A549 (cell line): Measurements from ENCODE around the gene NME7. TPM values are rescaled to one million over a fixed set of nuclear protein-coding genes. Genes with fewer than 3 reads are reported as not detected.

Experiments used
- ATAC-seq, 2 experiments: fragments of 200-7000 bp in 1 of 2; fragments of >200 bp in 1 of 2; cut with Nextera tagmentation in 1 of 2; cut with Tn5 transposase in 1 of 2; 3 replicates each; pipeline versions ENCODE4 v1.8.0 to v1.9.1; 2018 to 2020; ENCODE audit warnings: mild to moderate bottlenecking in 1 of 2, moderate library complexity in 1 of 2
- CTCF ChIA-PET: fragments of 300-600 bp; sonication (Branson Sonifier 250); formaldehyde crosslinking; extraction: SDS; loops from one replicate; lab custom pipeline; 2021; ENCODE audit warnings: antibody characterized with exemption, inconsistent platforms; lab: Yijun Ruan, JAX
- POLR2A ChIA-PET: fragments of 350-600 bp; formaldehyde crosslinking; extraction: SDS; loops from one replicate; lab custom pipeline; 2021; ENCODE audit warnings: antibody characterized with exemption, inconsistent platforms; lab: Yijun Ruan, JAX
- DNase-seq, 2 experiments: peaks; one replicate each; pipeline versions ENCODE4 v3.0.0 to v3.0.0-alpha.2; 2011 to 2016; ENCODE audit warnings: low read depth in 1 of 2, low spot score in 1 of 2
- FAIRE-seq: peaks from 2 replicates; lab custom pipeline; 2011; peaks lifted over from hg19 to GRCh38; lab: Jason Lieb, UNC
- H3K27ac ChIP-seq, 2 experiments: fragments of >200 bp; sonication (Bioruptor Twin); formaldehyde crosslinking; 3 replicates each; pipeline ENCODE4 v1.5.1; 2016 to 2017
- H3K4me1 ChIP-seq: fragments of >200 bp; sonication (Bioruptor Twin); formaldehyde crosslinking; 3 replicates; pipeline ENCODE4 v1.6.1; 2016
- H3K4me2 ChIP-seq: fragments of >200 bp; sonication (Bioruptor Twin); formaldehyde crosslinking; 3 replicates; pipeline ENCODE4 v1.6.1; 2016
- H3K4me3 ChIP-seq: fragments of >200 bp; sonication (Bioruptor Twin); formaldehyde crosslinking; 3 replicates; pipeline ENCODE4 v1.5.1; 2016
- H3K9me3 ChIP-seq: fragments of >200 bp; sonication (Bioruptor Twin); formaldehyde crosslinking; 3 replicates; pipeline ENCODE4 v1.6.1; 2016
- CBX8 ChIP-seq: fragments of 200-600 bp; sonication (generic); IDR thresholded peaks from 2 replicates; pipeline ENCODE4 v1.6.1; 2016
- CEBPB ChIP-seq, 2 experiments: fragments of >200 bp in 1 of 2; sonication (Bioruptor Twin) in 1 of 2; formaldehyde crosslinking in 1 of 2; IDR thresholded peaks; 2 replicates each; pipeline ENCODE4 v1.6.1; 2012 to 2016
- CHD4 ChIP-seq: fragments of 200-600 bp; sonication (generic); IDR thresholded peaks from 2 replicates; pipeline ENCODE4 v1.6.1; 2016; ENCODE audit warnings: antibody characterized with exemption, mild to moderate bottlenecking, borderline replicate concordance
- EHMT2 ChIP-seq: fragments of 200-600 bp; sonication (generic); IDR thresholded peaks from 2 replicates; pipeline ENCODE4 v1.6.1; 2016; ENCODE audit warnings: antibody characterized with exemption, low read depth, mild to moderate bottlenecking, moderate library complexity
- EP300 ChIP-seq, 2 experiments: fragments of >200 bp; sonication (Bioruptor Twin); formaldehyde crosslinking; IDR thresholded peaks; 2 replicates in 1 of 2; 3 replicates in 1 of 2; pipeline ENCODE4 v1.6.1; 2016 to 2017
- ESRRA ChIP-seq: fragments of 150-350 bp; IDR thresholded peaks from 2 replicates; pipeline ENCODE4 v1.6.1; 2014; ENCODE audit warnings: mild to moderate bottlenecking, low read length, borderline replicate concordance
- FOXS1 ChIP-seq: fragments of 250-450 bp; sonication (Bioruptor Pico); IDR thresholded peaks from 2 replicates; pipeline ENCODE4 v1.5.0; 2020; ENCODE audit warnings: mild to moderate bottlenecking, moderate library complexity
- HES2 ChIP-seq: fragments of >200 bp; sonication (Bioruptor Twin); formaldehyde crosslinking; IDR thresholded peaks from 2 replicates; pipeline ENCODE4 v1.6.1; 2016
- HMGXB4 ChIP-seq: fragments of 250-450 bp; sonication (Bioruptor Pico); IDR thresholded peaks from 2 replicates; pipeline ENCODE4 v1.5.0; 2021; ENCODE audit warnings: mild to moderate bottlenecking, moderate library complexity, borderline replicate concordance
- KDM1A ChIP-seq: fragments of 200-600 bp; sonication (generic); IDR thresholded peaks from 2 replicates; pipeline ENCODE4 v1.6.1; 2016; ENCODE audit warnings: low read depth, mild to moderate bottlenecking
- MAFK ChIP-seq: fragments of 450-650 bp; IDR thresholded peaks from 2 replicates; pipeline ENCODE4 v1.6.1; 2014; ENCODE audit not compliant: partially characterized antibody
- MYC ChIP-seq: IDR thresholded peaks from 2 replicates; pipeline ENCODE4 v1.6.1; 2012; ENCODE audit warnings: mild to moderate bottlenecking, inconsistent platforms, low read length, improper control_type of control experiment, borderline replicate concordance
- NFE2L2 ChIP-seq: fragments of 150-350 bp; conservative IDR thresholded peaks from 2 replicates; pipeline ENCODE4 v1.6.1; 2014; ENCODE audit warnings: low read length
- POLR2AphosphoS2 ChIP-seq: conservative IDR thresholded peaks from 2 replicates; pipeline ENCODE4 v1.6.1; 2012; ENCODE audit warnings: low read length, improper control_type of control experiment, inconsistent platforms
- RAD21 ChIP-seq, 2 experiments: fragments of >200 bp in 1 of 2; sonication (Bioruptor Twin) in 1 of 2; formaldehyde crosslinking in 1 of 2; IDR thresholded peaks in 1 of 2; conservative IDR thresholded peaks in 1 of 2; 2 replicates in 1 of 2; 3 replicates in 1 of 2; pipeline ENCODE4 v1.6.1; 2012 to 2018; ENCODE audit warnings: inconsistent platforms in 1 of 2
- RARB ChIP-seq: fragments of 250-450 bp; sonication (Bioruptor Pico); IDR thresholded peaks from 2 replicates; pipeline ENCODE4 v1.8.0; 2021; ENCODE audit warnings: mild to moderate bottlenecking, moderate library complexity
- ZFP36 ChIP-seq: fragments of 450-650 bp; IDR thresholded peaks from 2 replicates; pipeline ENCODE4 v1.6.1; 2014; ENCODE audit warnings: borderline replicate concordance; ENCODE audit not compliant: partially characterized antibody
- WGBS: methylation state at CpG from one replicate; pipeline ENCODE4 v1.1.6; 2017; ENCODE audit errors: missing lambda C conversion rate; 5-methylcytosine and 5-hydroxymethylcytosine counted together
- polyA plus RNA-seq, 4 experiments: library from polyadenylated mRNA; depleted of rRNA in 3 of 4; stranded (reverse); fragments of >200 nt; fragmentation: RNase III in 1 of 4; extraction: RNeasy Plus Mini Kit Qiagen cat#74134 plus additional on column Dnase treatment in 1 of 4; gene quantifications; 2 replicates in 3 of 4; 3 replicates in 1 of 4; pipeline ENCODE4 v1.2.3, GENCODE V29; 2011 to 2017
- TF ChIP-seq, protein P1 (sequence below): fragments of 200-600 bp; sonication (generic); IDR thresholded peaks from 2 replicates; pipeline ENCODE4 v1.6.1; 2016; ENCODE audit warnings: antibody characterized with exemption, mild to moderate bottlenecking, moderate library complexity
- TF ChIP-seq, protein P2 (sequence below): IDR thresholded peaks from 2 replicates; pipeline ENCODE4 v1.6.1; 2012; ENCODE audit warnings: low read depth, borderline replicate concordance

NME7 gene
- polyA plus RNA-seq, 2 of the 4 experiments (the other 2 are of a cell fraction) = 39.5 to 62.3 TPM

GRCh38 chr1:169395955-169396354 lies 28.4 kb upstream of the NME7 start:
- TF ChIP-seq NFE2L2 = no peak
- ATAC-seq = no peak
- no peak for FAIRE-seq
- no peak overlapping the region for H3K27ac ChIP-seq
- no peak overlapping the region for H3K4me2 ChIP-seq
- ChIA-PET CTCF (interaction anchor here (1.0 kb wide), 1 partner anchor 150 kb away, joined by 3 read pairs; no protein-coding TSS in a partner anchor), POLR2A (no interaction called here)
- WGBS = 89% methylated on average over 3 of the region's 3 CpGs
- H3K9me3 ChIP-seq = peaks cover 3% of the 10 kb centered on the region; the same call in 1 of the 3 replicates
- no peak for DNase-seq
- H3K4me3 ChIP-seq = no peak overlapping the region
- H3K4me1 ChIP-seq = no peaks in the 10 kb centered on the region

GRCh38 chr1:169392406-169392805 lies 24.8 kb upstream of the NME7 start:
- no peaks in the 10 kb centered on the region for H3K9me3 ChIP-seq
- TF ChIP-seq MYC = no peak
- TF ChIP-seq RARB = no peak
- TF ChIP-seq CEBPB (IDR thresholded peaks at IDR 0.05) = no peak
- no peak for TF ChIP-seq CHD4
- TF ChIP-seq ESRRA = no peak
- TF ChIP-seq HMGXB4 (CRISPR knock-in tag) = no peak
- TF ChIP-seq HES2 = no peak
- no peak for TF ChIP-seq MAFK
- no peak for TF ChIP-seq EP300 (IDR thresholded peaks at IDR 0.05)
- no peak for TF ChIP-seq FOXS1 (CRISPR knock-in tag)
- no peak for TF ChIP-seq EHMT2
- TF ChIP-seq, protein P1, sequence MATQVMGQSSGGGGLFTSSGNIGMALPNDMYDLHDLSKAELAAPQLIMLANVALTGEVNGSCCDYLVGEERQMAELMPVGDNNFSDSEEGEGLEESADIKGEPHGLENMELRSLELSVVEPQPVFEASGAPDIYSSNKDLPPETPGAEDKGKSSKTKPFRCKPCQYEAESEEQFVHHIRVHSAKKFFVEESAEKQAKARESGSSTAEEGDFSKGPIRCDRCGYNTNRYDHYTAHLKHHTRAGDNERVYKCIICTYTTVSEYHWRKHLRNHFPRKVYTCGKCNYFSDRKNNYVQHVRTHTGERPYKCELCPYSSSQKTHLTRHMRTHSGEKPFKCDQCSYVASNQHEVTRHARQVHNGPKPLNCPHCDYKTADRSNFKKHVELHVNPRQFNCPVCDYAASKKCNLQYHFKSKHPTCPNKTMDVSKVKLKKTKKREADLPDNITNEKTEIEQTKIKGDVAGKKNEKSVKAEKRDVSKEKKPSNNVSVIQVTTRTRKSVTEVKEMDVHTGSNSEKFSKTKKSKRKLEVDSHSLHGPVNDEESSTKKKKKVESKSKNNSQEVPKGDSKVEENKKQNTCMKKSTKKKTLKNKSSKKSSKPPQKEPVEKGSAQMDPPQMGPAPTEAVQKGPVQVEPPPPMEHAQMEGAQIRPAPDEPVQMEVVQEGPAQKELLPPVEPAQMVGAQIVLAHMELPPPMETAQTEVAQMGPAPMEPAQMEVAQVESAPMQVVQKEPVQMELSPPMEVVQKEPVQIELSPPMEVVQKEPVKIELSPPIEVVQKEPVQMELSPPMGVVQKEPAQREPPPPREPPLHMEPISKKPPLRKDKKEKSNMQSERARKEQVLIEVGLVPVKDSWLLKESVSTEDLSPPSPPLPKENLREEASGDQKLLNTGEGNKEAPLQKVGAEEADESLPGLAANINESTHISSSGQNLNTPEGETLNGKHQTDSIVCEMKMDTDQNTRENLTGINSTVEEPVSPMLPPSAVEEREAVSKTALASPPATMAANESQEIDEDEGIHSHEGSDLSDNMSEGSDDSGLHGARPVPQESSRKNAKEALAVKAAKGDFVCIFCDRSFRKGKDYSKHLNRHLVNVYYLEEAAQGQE = no peak
- TF ChIP-seq, protein P2, sequence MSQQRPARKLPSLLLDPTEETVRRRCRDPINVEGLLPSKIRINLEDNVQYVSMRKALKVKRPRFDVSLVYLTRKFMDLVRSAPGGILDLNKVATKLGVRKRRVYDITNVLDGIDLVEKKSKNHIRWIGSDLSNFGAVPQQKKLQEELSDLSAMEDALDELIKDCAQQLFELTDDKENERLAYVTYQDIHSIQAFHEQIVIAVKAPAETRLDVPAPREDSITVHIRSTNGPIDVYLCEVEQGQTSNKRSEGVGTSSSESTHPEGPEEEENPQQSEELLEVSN = no peak
- no peak for TF ChIP-seq KDM1A
- TF ChIP-seq ZFP36 = no peak
- TF ChIP-seq CBX8 = no peak
- POLR2A ChIA-PET = no interaction called here
- CTCF ChIA-PET = interaction anchor here (0.6 to 1.1 kb wide), 3 partner anchors 9 to 18 kb away, joined by 3 read pairs; no protein-coding TSS in a partner anchor
- FAIRE-seq (no peak), ATAC-seq (no peak), DNase-seq (no peak)
- H3K27ac ChIP-seq = no peak overlapping the region
- H3K4me3 ChIP-seq = no peak overlapping the region
- H3K4me1 ChIP-seq = no peaks in the 10 kb centered on the region
- 86% methylated on average over 1 of the region's 1 CpG for WGBS
- H3K4me2 ChIP-seq = no peak overlapping the region

DNA sequence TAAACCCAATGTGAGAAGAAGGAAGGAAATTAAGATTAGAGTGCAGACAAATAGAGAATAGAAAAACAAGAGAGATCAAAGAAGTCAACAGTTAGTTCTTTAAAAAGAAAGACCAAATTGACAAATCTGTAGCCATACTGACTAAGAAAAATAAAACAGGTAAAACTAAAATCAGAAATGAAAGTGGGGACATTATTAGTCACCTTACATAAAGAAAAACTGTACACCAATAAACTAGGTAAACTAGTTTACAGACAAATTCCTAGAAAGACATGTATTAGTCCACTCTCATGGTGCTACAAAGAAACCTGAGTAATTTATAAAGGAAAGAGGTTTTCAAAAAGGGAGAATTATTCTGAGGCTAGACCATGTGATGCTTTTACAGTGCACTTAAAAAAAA lies 22.7 kb upstream of the NME7 start:
- ChIA-PET CTCF (interaction anchor here (0.8 kb wide), 1 partner anchor 787 kb away, joined by 3 read pairs; no protein-coding TSS in a partner anchor), POLR2A (no interaction called here)
- no peak for FAIRE-seq

More for the DNA sequence above, 22.7 kb upstream of the NME7 start:
- no peak overlapping the region for H3K4me3 ChIP-seq
- TF ChIP-seq ESRRA (no peak), POLR2AphosphoS2 (no peak), MYC (no peak), EHMT2 (no peak), HMGXB4 (CRISPR knock-in tag) (no peak), CEBPB (IDR thresholded peaks at IDR 0.05) (no peak), MAFK (no peak), RAD21 (conservative IDR thresholded peaks at IDR 0.05 in 1 of 2, IDR thresholded peaks at IDR 0.05 in 1 of 2) (no peak)
- ATAC-seq (no peak), DNase-seq (no peak)
- no peak overlapping the region for H3K27ac ChIP-seq
- no peaks in the 10 kb centered on the region for H3K9me3 ChIP-seq
- H3K4me1 ChIP-seq = no peaks in the 10 kb centered on the region
- no peak overlapping the region for H3K4me2 ChIP-seq
